ENCODE results near the gene PPP1R1C.

PPP1R1C gene

GRCh38 chr2:182043861-182044260, 58.2 kb downstream of the PPP1R1C start:
- H3K27ac ChIP-seq (ENCODE audit: low read depth, low read length), result no peak overlapping the region
- H3K9me2 ChIP-seq (replicated peaks; ENCODE audit: insufficient read depth, low read length), result no peaks in the 10 kb centered on the region
- H3K9me3 ChIP-seq (ENCODE audit: insufficient read depth, low read length), result no peaks in the 10 kb centered on the region
- no peaks in the 10 kb centered on the region for H3K79me2 ChIP-seq (ENCODE audit: insufficient read depth, low read length)
- no peaks in the 10 kb centered on the region for H3K36me3 ChIP-seq (ENCODE audit: low read length)
- TF ChIP-seq EZH2phosphoT487 (conservative IDR thresholded peaks at IDR 0.05; ENCODE audit: low read length), result no peak
- no peak for TF ChIP-seq CTCF (IDR thresholded peaks at IDR 0.05; ENCODE audit: insufficient read depth, low read length, poor library complexity, severe bottlenecking)
- no peaks in the 10 kb centered on the region; the same call in 1 of the 2 replicates for H4K20me1 ChIP-seq (ENCODE audit: low read depth, low read length)
- H3K4me3 ChIP-seq (ENCODE audit: insufficient read depth, low read length, poor library complexity, severe bottlenecking), result no peak overlapping the region
- H3K9ac ChIP-seq (ENCODE audit: low read length), result no peak overlapping the region
- no peaks in the 10 kb centered on the region for H3K27me3 ChIP-seq (ENCODE audit: low read length)
- no peaks in the 10 kb centered on the region for H3F3A ChIP-seq (ENCODE audit: insufficient read depth)
- H2AFZ ChIP-seq (ENCODE audit: low read depth, low read length, severe bottlenecking), result no peak overlapping the region
- no peak overlapping the region for H3K4me2 ChIP-seq (ENCODE audit: low read depth, low read length, poor library complexity, severe bottlenecking)

GRCh38 chr2:182047544-182047943, 61.9 kb downstream of the PPP1R1C start:
- Histone ChIP-seq H3K27ac (ENCODE audit: low read depth, low read length) (no peak overlapping the region), H3F3A (ENCODE audit: insufficient read depth) (no peaks in the 10 kb centered on the region), H3K4me2 (ENCODE audit: low read depth, low read length, poor library complexity, severe bottlenecking) (no peak overlapping the region), H3K9ac (ENCODE audit: low read length) (no peak overlapping the region), H3K9me3 (ENCODE audit: insufficient read depth, low read length) (no peaks in the 10 kb centered on the region), H3K27me3 (ENCODE audit: low read length) (no peaks in the 10 kb centered on the region), H3K79me2 (ENCODE audit: insufficient read depth, low read length) (no peaks in the 10 kb centered on the region), H4K20me1 (ENCODE audit: low read depth, low read length) (no peaks in the 10 kb centered on the region; the same call in 1 of the 2 replicates), H3K9me2 (replicated peaks; ENCODE audit: insufficient read depth, low read length) (no peaks in the 10 kb centered on the region), H3K4me3 (ENCODE audit: insufficient read depth, low read length, poor library complexity, severe bottlenecking) (no peak overlapping the region), H3K36me3 (ENCODE audit: low read length) (no peaks in the 10 kb centered on the region), H2AFZ (ENCODE audit: low read depth, low read length, severe bottlenecking) (no peak overlapping the region)
- no peak for TF ChIP-seq EZH2phosphoT487 (conservative IDR thresholded peaks at IDR 0.05; ENCODE audit: low read length)
- TF ChIP-seq CTCF (IDR thresholded peaks at IDR 0.05; ENCODE audit: insufficient read depth, low read length, poor library complexity, severe bottlenecking), result no peak

- Histone ChIP-seq H3K79me2 (ENCODE audit: insufficient read depth, low read length) (no peaks in the 10 kb centered on the region), H3K27ac (ENCODE audit: low read depth, low read length) (no peak overlapping the region), H3K9ac (ENCODE audit: low read length) (no peak overlapping the region), H3K9me2 (replicated peaks; ENCODE audit: insufficient read depth, low read length) (no peaks in the 10 kb centered on the region), H4K20me1 (ENCODE audit: low read depth, low read length) (no peaks in the 10 kb centered on the region; the same call in 1 of the 2 replicates), H3K4me3 (ENCODE audit: insufficient read depth, low read length, poor library complexity, severe bottlenecking) (no peak overlapping the region), H3K27me3 (ENCODE audit: low read length) (no peaks in the 10 kb centered on the region), H3F3A (ENCODE audit: insufficient read depth) (no peaks in the 10 kb centered on the region), H2AFZ (ENCODE audit: low read depth, low read length, severe bottlenecking) (no peak overlapping the region), H3K9me3 (ENCODE audit: insufficient read depth, low read length) (no peaks in the 10 kb centered on the region), H3K36me3 (ENCODE audit: low read length) (no peaks in the 10 kb centered on the region), H3K4me2 (ENCODE audit: low read depth, low read length, poor library complexity, severe bottlenecking) (no peak overlapping the region)
- TF ChIP-seq EZH2phosphoT487 (conservative IDR thresholded peaks at IDR 0.05; ENCODE audit: low read length) (no peak), CTCF (IDR thresholded peaks at IDR 0.05; ENCODE audit: insufficient read depth, low read length, poor library complexity, severe bottlenecking) (no peak)
These were observed 62.4 kb downstream of the PPP1R1C start for GRCh38 chr2:182048088-182048487.
